HEK293T (cell line): ENCODE measurements around the gene ZNF644.

ENCODE experiments used
- BHLHE40 ChIP-seq: fragments of 450-650 bp; IDR thresholded peaks from 2 replicates; pipeline ENCODE4 v1.6.1; 2016; ENCODE audit warnings: mild to moderate bottlenecking, moderate library complexity, borderline replicate concordance
- CTBP1 ChIP-seq: fragments of 450-650 bp; IDR thresholded peaks from 2 replicates; pipeline ENCODE4 v1.6.1; 2016; ENCODE audit warnings: borderline replicate concordance
- ELF4 ChIP-seq: fragments of 450-650 bp; IDR thresholded peaks from 2 replicates; pipeline ENCODE4 v1.6.1; 2017; ENCODE audit warnings: antibody characterized with exemption
- FOXA1 ChIP-seq: fragments of 450-650 bp; IDR thresholded peaks from 2 replicates; pipeline ENCODE4 v1.6.1; 2016; ENCODE audit warnings: mild to moderate bottlenecking
- FOXK2 ChIP-seq: fragments of 450-650 bp; IDR thresholded peaks from 2 replicates; pipeline ENCODE4 v1.6.1; 2016; ENCODE audit warnings: mild to moderate bottlenecking
- FOXM1 ChIP-seq: fragments of 450-650 bp; IDR thresholded peaks from 2 replicates; pipeline ENCODE4 v1.6.1; 2017; ENCODE audit warnings: mild to moderate bottlenecking, borderline replicate concordance
- NFRKB ChIP-seq: fragments of 450-650 bp; IDR thresholded peaks from 2 replicates; pipeline ENCODE4 v1.6.1; 2016; ENCODE audit warnings: mild to moderate bottlenecking, moderate library complexity
- SP1 ChIP-seq: fragments of 450-650 bp; IDR thresholded peaks from 2 replicates; pipeline ENCODE4 v1.6.1; 2017
- SUZ12 ChIP-seq: fragments of 450-650 bp; IDR thresholded peaks from 2 replicates; pipeline ENCODE4 v1.6.1; 2016; ENCODE audit warnings: mild to moderate bottlenecking
- TARDBP ChIP-seq: fragments of 450-650 bp; IDR thresholded peaks from 2 replicates; pipeline ENCODE4 v1.6.1; 2016
- ZNF384 ChIP-seq: fragments of 450-650 bp; IDR thresholded peaks from 2 replicates; pipeline ENCODE4 v1.6.1; 2016

DNA sequence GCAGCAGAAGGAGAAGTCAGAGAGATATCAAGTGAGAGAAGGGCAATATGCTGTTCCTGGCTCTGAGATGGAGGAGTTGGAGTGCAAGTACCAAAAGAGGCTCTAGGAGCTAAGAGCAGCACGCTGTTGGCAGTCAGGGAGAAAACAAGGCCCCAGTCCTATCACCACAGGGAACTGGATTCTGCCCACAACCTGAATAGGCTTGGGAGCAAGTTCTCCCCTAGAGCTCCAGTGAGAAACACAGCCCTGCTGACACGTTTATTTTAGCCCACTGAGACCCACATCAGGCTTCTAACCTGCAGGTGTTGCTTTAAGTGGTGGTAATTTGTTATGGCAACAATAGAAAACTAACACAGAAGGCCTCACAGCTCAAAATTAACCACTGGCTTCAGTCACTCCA lies 31.8 kb upstream of the ZNF644 start:
- TF ChIP-seq ZNF384: no peak
- TF ChIP-seq BHLHE40: no peak
- no peak for TF ChIP-seq SP1
- TF ChIP-seq ELF4: no peak
- no peak for TF ChIP-seq FOXA1
- TF ChIP-seq TARDBP: no peak
- TF ChIP-seq FOXK2: no peak
- no peak for TF ChIP-seq FOXM1
- TF ChIP-seq CTBP1: no peak
- no peak for TF ChIP-seq NFRKB
- TF ChIP-seq SUZ12: no peak
